Epithelial cell of prostate (primary cell): ENCODE measurements around the gene SHC4.

Experiments
- DNase-seq: peaks from one replicate; pipeline ENCODE4 v3.0.0-alpha.2; 2011; ENCODE audit warnings: low read depth, low spot score
- H3K27ac ChIP-seq: fragments of 450-650 bp; 2 replicates; pipeline ENCODE4 v1.5.1; 2017; ENCODE audit warnings: mild to moderate bottlenecking

SHC4 gene

GRCh38 chr15:48889925-48890324 lies 73.8 kb downstream of the SHC4 start:
- H3K27ac ChIP-seq = no peak overlapping the region
- no peak for DNase-seq

GRCh38 chr15:48888836-48889235 lies 74.9 kb downstream of the SHC4 start:
- H3K27ac ChIP-seq = no peak overlapping the region
- DNase-seq = no peak

- H3K27ac ChIP-seq = no peak overlapping the region
- no peak for DNase-seq
These were observed 75.5 kb downstream of the SHC4 start for GRCh38 chr15:48888191-48888590.

GRCh38 chr15:48887144-48887543 lies 76.6 kb downstream of the SHC4 start:
- no peak for DNase-seq
- H3K27ac ChIP-seq = no peak overlapping the region

- no peak for DNase-seq
- H3K27ac ChIP-seq = no peak overlapping the region
These were observed 80.0 kb downstream of the SHC4 start for GRCh38 chr15:48883699-48884098.

- DNase-seq = no peak
- no peak overlapping the region for H3K27ac ChIP-seq
These were observed 83.6 kb downstream of the SHC4 start for GRCh38 chr15:48880070-48880634.

- peak within 1 kb of the TSS; percentile 57 for H3K27ac ChIP-seq
- DNase-seq = peak; percentile 65
These were observed 85.8 kb downstream of the SHC4 start, which contains the start of gene EID1 for GRCh38 chr15:48877630-48878595. Gene EID1, plus strand, starts transcription at chr15:48878134. Its CDS starts 43 bp downstream, at chr15:48878177.

- no peak overlapping the region for H3K27ac ChIP-seq
- DNase-seq = no peak
These were observed 87.7 kb downstream of the SHC4 start for GRCh38 chr15:48876057-48876456.

GRCh38 chr15:48875241-48875960 lies 88.3 kb downstream of the SHC4 start:
- no peak for DNase-seq
- H3K27ac ChIP-seq = no peak overlapping the region

- no peak overlapping the region for H3K27ac ChIP-seq
- DNase-seq = no peak
These were observed 91.1 kb downstream of the SHC4 start for GRCh38 chr15:48872632-48873031.

- DNase-seq = no peak
- no peak overlapping the region for H3K27ac ChIP-seq
These were observed 92.2 kb downstream of the SHC4 start for GRCh38 chr15:48871542-48871941.

GRCh38 chr15:48869966-48870365 lies 93.8 kb downstream of the SHC4 start:
- no peak overlapping the region for H3K27ac ChIP-seq
- DNase-seq = no peak

- peak overlapping the region; percentile 75 for H3K27ac ChIP-seq
- DNase-seq = peak; percentile 56
These were observed 95.2 kb downstream of the SHC4 start for GRCh38 chr15:48868536-48868935.

- DNase-seq = no peak
- peak overlapping the region; percentile 75 for H3K27ac ChIP-seq
These were observed 95.7 kb downstream of the SHC4 start for GRCh38 chr15:48868023-48868422.

GRCh38 chr15:48866141-48866563 lies 97.6 kb downstream of the SHC4 start:
- peak overlapping the region; percentile 5 for H3K27ac ChIP-seq
- DNase-seq = no peak

GRCh38 chr15:48865370-48866079 lies 98.2 kb downstream of the SHC4 start:
- no peak for DNase-seq

GRCh38 chr15:48862705-48863104 lies 101.0 kb downstream of the SHC4 start:
- no peak for DNase-seq
- no peak overlapping the region for H3K27ac ChIP-seq

More at GRCh38 chr15:48865370-48866079, 98.2 kb downstream of the SHC4 start:
- H3K27ac ChIP-seq = peak overlapping the region; percentile 5

GRCh38 chr15:48861813-48862431 lies 101.8 kb downstream of the SHC4 start:
- DNase-seq = no peak
- no peak overlapping the region for H3K27ac ChIP-seq

- no peak overlapping the region for H3K27ac ChIP-seq
- DNase-seq = no peak
These were observed 104.3 kb downstream of the SHC4 start for GRCh38 chr15:48859426-48859825.

GRCh38 chr15:48858401-48858800 lies 105.3 kb downstream of the SHC4 start:
- H3K27ac ChIP-seq = no peak overlapping the region
- no peak for DNase-seq
